HL-60/S4 treated with retinoic acid at 250 ng/mL for 4 days and 3 days (cell line): ENCODE data around the gene PLA2G7.
"Not testable (repeated sequence)": the region's sequence is repeated elsewhere in the genome, so short reads cannot be mapped to it uniquely, and the experiment has no call there.

ENCODE experiments used
- in situ Hi-C: fragments of 300-500 bp; cut with MboI; formaldehyde crosslinking; loops from 2 replicates; pipeline ENCODE4 v1.7.0; 2022; ENCODE audit warnings: low sequenced_read_pairs

PLA2G7 gene

GRCh38 chr6:46749731-46750130 is 14.6 kb upstream of the PLA2G7 start:
- in situ Hi-C loops, result no loop called here

GRCh38 chr6:46748940-46749503 is 13.8 kb upstream of the PLA2G7 start:
- in situ Hi-C loops, result no loop called here

GRCh38 chr6:46746696-46747095 is 11.5 kb upstream of the PLA2G7 start, which contains the start of gene ANKRD66:
TSS of gene ANKRD66 (plus strand) at chr6:46746933. CDS start at chr6:46751949, 5,016 bp downstream.
- in situ Hi-C loops, result no loop called here

GRCh38 chr6:46745973-46746372 is 10.8 kb upstream of the PLA2G7 start:
- in situ Hi-C loops, result no loop called here

DNA sequence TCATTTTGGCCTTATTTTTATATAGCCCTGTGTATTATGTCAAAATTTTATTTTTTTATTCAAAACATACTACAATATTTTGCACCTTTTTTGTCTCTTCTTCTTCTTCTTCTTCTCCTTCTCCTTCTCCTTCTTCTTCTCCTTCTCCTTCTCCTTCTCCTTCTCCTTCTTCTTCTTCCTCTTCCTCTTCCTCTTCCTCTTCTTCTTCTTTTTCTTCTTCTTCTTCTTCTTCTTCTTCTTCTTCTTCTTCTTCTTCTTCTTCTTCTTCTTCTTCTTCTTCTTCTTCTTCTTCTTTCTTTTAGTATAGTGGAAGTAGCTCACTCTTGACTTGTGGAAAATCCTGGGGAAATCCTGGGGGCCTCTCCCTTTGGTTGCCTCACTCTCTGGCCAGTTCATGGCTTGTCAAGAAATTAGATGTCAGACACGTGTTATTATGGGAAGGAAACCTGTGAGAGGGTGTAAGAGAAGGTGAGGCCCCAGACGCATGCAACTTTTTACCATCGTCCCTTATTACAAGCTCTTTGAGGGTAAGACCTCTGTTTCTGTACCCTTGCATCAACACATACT is 9.1 kb upstream of the PLA2G7 start:
- in situ Hi-C loops, result not testable (repeated sequence)

- in situ Hi-C loops, result no loop called here
These were observed 8.4 kb upstream of the PLA2G7 start for GRCh38 chr6:46743425-46744158.

GRCh38 chr6:46741910-46742309 is 6.7 kb upstream of the PLA2G7 start:
- in situ Hi-C loops, result no loop called here

GRCh38 chr6:46741482-46741881 is 6.3 kb upstream of the PLA2G7 start:
- in situ Hi-C loops, result no loop called here

DNA sequence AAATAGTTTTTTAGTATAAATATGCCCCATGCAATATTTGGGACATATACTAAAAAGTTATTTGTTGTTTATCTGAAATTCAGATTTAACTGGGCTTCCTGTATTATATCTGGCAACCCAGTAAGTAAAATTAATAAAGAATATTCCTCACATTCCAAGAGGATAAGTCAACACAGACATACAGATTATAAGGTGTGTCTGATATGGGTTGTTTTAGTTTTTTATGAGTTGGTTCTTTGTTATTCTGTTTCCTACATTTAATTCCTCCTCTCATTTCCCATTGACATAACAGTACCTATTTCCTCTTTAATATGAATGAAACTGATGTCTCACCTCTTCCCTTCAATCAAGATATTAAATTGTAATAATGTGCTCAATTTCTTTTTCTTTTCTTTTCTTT is 1.7 kb upstream of the PLA2G7 start:
- in situ Hi-C loops, result no loop called here

- in situ Hi-C loops, result no loop called here
These were observed 501 bp upstream of the PLA2G7 start for GRCh38 chr6:46735720-46736031.

GRCh38 chr6:46733341-46733801 is 1.8 kb downstream of the PLA2G7 start:
- in situ Hi-C loops, result no loop called here

GRCh38 chr6:46730921-46731461 is 4.2 kb downstream of the PLA2G7 start:
- in situ Hi-C loops, result no loop called here

- in situ Hi-C loops, result no loop called here
These were observed 5.3 kb downstream of the PLA2G7 start for GRCh38 chr6:46729787-46730326.

GRCh38 chr6:46720401-46720800 is 14.8 kb downstream of the PLA2G7 start:
- in situ Hi-C loops, result no loop called here

GRCh38 chr6:46719099-46719498 is 16.1 kb downstream of the PLA2G7 start:
- in situ Hi-C loops, result no loop called here

DNA sequence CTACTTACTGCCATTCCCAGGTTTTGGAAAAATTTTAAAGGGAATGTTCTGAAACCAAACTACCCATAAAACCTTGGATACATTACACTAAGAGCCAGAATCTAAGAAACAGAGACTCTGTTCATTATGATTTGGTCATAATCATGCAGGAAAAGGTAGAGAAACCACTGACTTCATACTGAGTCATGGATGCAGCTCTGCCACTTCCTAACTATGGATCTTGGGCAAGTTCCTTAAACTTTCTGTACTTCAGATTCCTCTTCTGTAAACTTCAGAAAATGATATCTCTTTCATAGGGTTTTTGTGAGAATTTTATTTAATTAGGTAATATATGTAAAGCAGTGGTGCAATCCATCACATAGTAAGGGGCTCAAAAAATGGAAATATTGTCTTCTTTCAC is 20.0 kb downstream of the PLA2G7 start:
- in situ Hi-C loops, result no loop called here

- in situ Hi-C loops, result no loop called here
These were observed 23.7 kb downstream of the PLA2G7 start for GRCh38 chr6:46711491-46711890.

DNA sequence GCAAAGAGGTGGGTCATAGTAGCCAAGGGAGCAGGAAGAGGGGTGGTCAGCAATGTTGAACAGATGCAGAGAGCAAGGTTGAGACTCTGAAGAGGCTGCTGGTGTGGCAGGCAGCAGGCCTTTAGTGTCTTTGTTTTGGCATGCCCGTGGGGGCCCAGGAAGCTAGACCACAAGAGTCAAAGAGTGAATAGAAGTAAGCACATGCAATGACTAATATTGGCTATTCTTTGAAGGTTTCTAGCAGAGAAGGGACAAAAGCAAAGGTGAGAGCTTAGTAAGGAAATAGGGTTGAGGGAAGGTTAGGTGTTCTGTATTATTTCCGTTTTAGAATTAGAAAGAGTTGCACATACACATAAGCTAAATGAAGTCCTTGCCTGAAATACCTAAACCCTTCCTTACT is 28.7 kb downstream of the PLA2G7 start:
- in situ Hi-C loops, result loop anchor here (10.0 kb wide), 1 partner anchor 78 kb away; no protein-coding TSS in a partner anchor

DNA sequence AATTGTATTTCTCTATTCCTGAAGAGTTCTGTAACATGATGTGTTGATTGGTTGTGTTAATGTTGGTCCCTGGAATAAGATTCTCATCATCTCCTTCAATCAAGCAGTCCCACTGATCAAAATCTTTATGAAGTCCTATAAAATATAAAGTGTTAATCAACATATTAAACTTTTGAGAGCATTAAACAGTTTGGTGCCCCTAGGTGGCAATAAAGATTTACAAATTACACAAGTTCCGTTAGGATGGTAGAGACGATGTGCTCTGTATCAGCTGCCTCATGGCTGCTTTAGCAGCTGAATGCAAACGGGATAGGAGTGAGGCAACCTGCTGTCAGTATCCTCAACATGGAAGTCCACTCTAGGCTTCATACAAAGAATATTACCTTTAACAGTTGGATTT is 30.6 kb downstream of the PLA2G7 start:
- in situ Hi-C loops, result loop anchor here (10.0 kb wide), 1 partner anchor 80 kb away; no protein-coding TSS in a partner anchor

DNA sequence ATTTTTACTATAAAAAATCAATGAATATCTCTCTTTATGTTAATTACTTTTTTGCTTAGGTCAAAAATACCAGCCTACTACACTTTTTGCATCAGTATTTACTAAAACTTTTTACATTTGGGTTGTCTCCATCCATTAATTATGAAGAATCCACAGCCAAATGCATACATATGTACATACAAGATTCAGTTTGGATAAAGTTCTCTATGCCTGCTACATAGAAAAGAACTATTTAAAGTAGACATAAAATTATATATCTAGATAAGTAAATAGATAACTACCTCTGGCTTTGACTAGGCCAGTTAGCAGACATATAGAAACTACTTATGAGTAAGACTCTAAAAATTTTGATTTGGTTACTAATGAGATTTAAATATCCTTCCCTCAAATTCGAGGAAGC is 35.2 kb downstream of the PLA2G7 start:
- in situ Hi-C loops, result loop anchor here (10.0 kb wide), 1 partner anchor 85 kb away; no protein-coding TSS in a partner anchor

DNA sequence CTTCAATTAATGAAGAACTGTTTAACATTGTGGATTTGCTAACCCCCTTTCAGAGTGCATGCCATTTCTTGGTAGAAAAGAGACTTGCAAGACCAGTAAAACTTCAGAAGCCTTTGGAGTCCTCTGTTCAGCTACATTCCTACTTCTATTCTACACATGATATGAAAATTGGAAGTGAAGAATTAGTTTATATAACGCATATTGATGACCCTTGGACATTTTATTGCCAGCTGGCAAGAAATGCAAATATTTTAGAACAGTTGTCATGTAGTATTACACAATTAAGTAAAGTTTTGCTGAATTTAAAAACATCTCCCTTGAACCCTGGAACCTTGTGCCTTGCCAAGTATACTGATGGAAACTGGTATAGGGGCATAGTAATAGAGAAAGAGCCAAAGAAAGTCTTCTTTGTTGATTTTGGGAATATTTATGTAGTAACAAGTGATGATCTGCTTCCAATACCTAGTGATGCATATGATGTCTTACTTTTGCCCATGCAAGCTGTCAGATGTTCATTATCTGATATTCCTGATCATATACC is 44.2 kb downstream of the PLA2G7 start:
- in situ Hi-C loops, result no loop called here
